Pancreas (tissue), 10 donors: ENCODE results near the gene IQGAP2. TPM values are rescaled to one million over a fixed set of nuclear protein-coding genes. Genes with fewer than 3 reads are reported as not detected.

Experiments
- ATAC-seq, 4 donors: fragments of 200-7000 bp; cut with Tn5 transposase; one replicate each; pipeline versions ENCODE4 v1.8.0 to v1.9.1; 2020; ENCODE audit warnings: mild to moderate bottlenecking in 4 of 4, moderate library complexity in 4 of 4
- DNase-seq, 6 donors: peaks; one replicate each; pipeline ENCODE4 v3.0.0-alpha.2; 2020
- FAIRE-seq: peaks from 2 replicates; lab custom pipeline; 2012; peaks lifted over from hg19 to GRCh38; lab: Jason Lieb, UNC
- H3K27ac ChIP-seq, 4 donors: fragments of 200-600 bp; sonication (generic); 1 replicate in 3 of 4; 2 replicates in 1 of 4; pipeline versions ENCODE4 v1.5.0 to v1.8.0; 2020
- H3K27me3 ChIP-seq, 4 donors: fragments of 200-600 bp; one replicate each; pipeline ENCODE4 v1.8.0; 2021
- H3K36me3 ChIP-seq, 3 donors: fragments of 200-600 bp; sonication (generic) in 1 of 3; one replicate each; pipeline versions ENCODE4 v1.5.0 to v1.8.0; 2020 to 2021
- H3K4me1 ChIP-seq, 3 donors: fragments of 200-600 bp; one replicate each; pipeline ENCODE4 v1.8.0; 2021
- H3K4me3 ChIP-seq, 4 donors: fragments of 200-600 bp; sonication (generic) in 2 of 4; one replicate each; pipeline versions ENCODE4 v1.5.0 to v1.8.0; 2020 to 2021
- H3K9me3 ChIP-seq, 4 donors: fragments of 200-600 bp; one replicate each; pipeline ENCODE4 v1.8.0; 2021
- WGBS, 2 donors: extraction: QIAGEN DNeasy Blood & Tissue Kit; methylation state at CpG; one replicate each; pipeline ENCODE4 v1.1.7; 2013; 5-methylcytosine and 5-hydroxymethylcytosine counted together
- intact Hi-C, 3 donors: fragments of 100-400 bp; cut with DNase I; formaldehyde crosslinking; loops; one replicate each; pipeline versions ENCODE4 v1.11.1 to v1.14.2; 2022
- polyA plus RNA-seq, 2 donors: library from polyadenylated mRNA; stranded (reverse); fragments of 200-250 nt; gene quantifications; one replicate each; pipeline ENCODE4 v1.2.3, GENCODE V29; 2013
- total RNA-seq, 6 donors: library from RNA; stranded (reverse); fragmentation: NEBNext Ultra II Directional in 4 of 6; extraction: Animal tissue kit (Norgen Biotek cat#: 25700) in 4 of 6; gene quantifications; one replicate each; pipeline versions ENCODE4 v1.2.1 to v1.2.4, GENCODE V29; 2021 to 2023
- TF ChIP-seq, protein P1 (sequence below), 4 donors: fragments of 200-600 bp; sonication (generic) in 3 of 4; IDR thresholded peaks; one replicate each; pipeline versions ENCODE4 v1.5.0 to v1.8.0; 2021; ENCODE audit warnings: antibody characterized with exemption in 4 of 4
- donor health status: healthy with polysubstance abuse.
- donor health status: DM: no; HTN: no; CAD: no; lungs with moderate emphysema.
- donor health status: DM: no; HTN: no; CAD: no.
- donor health status: control.
- donor health status: control.
- donor health status: Bipolar disorder and iron deficiency.
- donor health status: DM: yes; HTN: yes; CAD: no.
- donor health status: DM: no; HTN: no; CAD: no.
- donor health status: DM: no; HTN: no; CAD: no.
- donor health status: DM: yes; HTN: yes; CAD: no.

The IQGAP2 gene
- total and polyA plus RNA-seq, 8 donors: 14.4 to 54.0 (median 35.2) TPM

DNA sequence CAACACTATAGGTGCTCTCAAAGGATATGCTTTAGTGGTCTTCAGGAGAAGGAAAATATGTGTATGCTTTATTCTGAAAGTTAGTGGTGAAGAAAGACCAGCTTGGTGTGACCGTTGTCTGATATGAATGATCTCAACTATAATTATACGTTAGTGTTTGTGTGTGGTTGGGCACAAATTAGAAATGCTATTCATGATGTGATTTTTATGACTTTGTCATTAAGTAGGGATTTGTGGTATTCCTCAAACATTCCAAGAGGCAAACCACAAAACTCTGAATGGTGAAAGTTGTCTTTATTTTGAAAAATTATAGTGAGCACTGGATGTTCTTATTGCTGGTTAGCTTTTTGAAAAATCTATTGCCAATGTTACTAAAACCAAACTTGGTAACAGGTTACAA is 306.7 kb downstream of the IQGAP2 start:
- no peaks in the 10 kb centered on the region for H3K9me3 ChIP-seq
- TF ChIP-seq, protein P1, sequence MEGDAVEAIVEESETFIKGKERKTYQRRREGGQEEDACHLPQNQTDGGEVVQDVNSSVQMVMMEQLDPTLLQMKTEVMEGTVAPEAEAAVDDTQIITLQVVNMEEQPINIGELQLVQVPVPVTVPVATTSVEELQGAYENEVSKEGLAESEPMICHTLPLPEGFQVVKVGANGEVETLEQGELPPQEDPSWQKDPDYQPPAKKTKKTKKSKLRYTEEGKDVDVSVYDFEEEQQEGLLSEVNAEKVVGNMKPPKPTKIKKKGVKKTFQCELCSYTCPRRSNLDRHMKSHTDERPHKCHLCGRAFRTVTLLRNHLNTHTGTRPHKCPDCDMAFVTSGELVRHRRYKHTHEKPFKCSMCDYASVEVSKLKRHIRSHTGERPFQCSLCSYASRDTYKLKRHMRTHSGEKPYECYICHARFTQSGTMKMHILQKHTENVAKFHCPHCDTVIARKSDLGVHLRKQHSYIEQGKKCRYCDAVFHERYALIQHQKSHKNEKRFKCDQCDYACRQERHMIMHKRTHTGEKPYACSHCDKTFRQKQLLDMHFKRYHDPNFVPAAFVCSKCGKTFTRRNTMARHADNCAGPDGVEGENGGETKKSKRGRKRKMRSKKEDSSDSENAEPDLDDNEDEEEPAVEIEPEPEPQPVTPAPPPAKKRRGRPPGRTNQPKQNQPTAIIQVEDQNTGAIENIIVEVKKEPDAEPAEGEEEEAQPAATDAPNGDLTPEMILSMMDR (IDR thresholded peaks at IDR 0.05): no peak
- no peaks in the 10 kb centered on the region for H3K4me1 ChIP-seq
- no peak overlapping the region for H3K4me3 ChIP-seq
- DNase-seq (no peak), FAIRE-seq (no peak), ATAC-seq (no peak)
- H3K27me3 ChIP-seq: no peaks in the 10 kb centered on the region
- WGBS, 2 donors: 91% methylated on average over 2 of the region's 2 CpGs
- H3K27ac ChIP-seq: no peak overlapping the region
- H3K36me3 ChIP-seq: no peaks in the 10 kb centered on the region
- intact Hi-C loops: no loop called here

GRCh38 chr5:76710991-76711390 is 307.9 kb downstream of the IQGAP2 start:
- Histone ChIP-seq H3K4me1 (no peaks in the 10 kb centered on the region), H3K27me3 (no peaks in the 10 kb centered on the region), H3K27ac (no peak overlapping the region), H3K9me3 (no peaks in the 10 kb centered on the region), H3K36me3 (no peaks in the 10 kb centered on the region), H3K4me3 (no peak overlapping the region)
- TF ChIP-seq, protein P1 (IDR thresholded peaks at IDR 0.05): no peak
- DNase-seq (no peak), FAIRE-seq (no peak), ATAC-seq (no peak)
- WGBS, 2 donors: 82 to 90% methylated on average over 4 of the region's 4 CpGs
- intact Hi-C loops: no loop called here

- peak overlapping the region in 3 of 4 donors; percentile 47 to 63 (median 61) for H3K4me3 ChIP-seq
- ATAC-seq: peak; percentile 48 to 64 (median 58)
- no peaks in the 10 kb centered on the region for H3K4me1 ChIP-seq
- no peaks in the 10 kb centered on the region for H3K27me3 ChIP-seq
- no peaks in the 10 kb centered on the region for H3K36me3 ChIP-seq
- H3K27ac ChIP-seq: peak overlapping the region in 1 of 4 donors; percentile 6
- peak in 1 of 6 donors; percentile 64 for DNase-seq
- H3K9me3 ChIP-seq: no peaks in the 10 kb centered on the region
- TF ChIP-seq, protein P1 (IDR thresholded peaks at IDR 0.05): no peak
- intact Hi-C loops: no loop called here
- 14 to 15% methylated on average over 46 to 52 of the region's 52 CpGs for WGBS, 2 donors
- FAIRE-seq: no peak
Observed at GRCh38 chr5:76714751-76715485, 311.8 kb downstream of the IQGAP2 start.

- no peak for FAIRE-seq
- 1% methylated on average over 14 of the region's 14 CpGs for WGBS, 2 donors
- intact Hi-C loops: no loop called here
- H3K4me1 ChIP-seq: no peaks in the 10 kb centered on the region
- DNase-seq: no peak
- H3K4me3 ChIP-seq: peak overlapping the region; percentile 47 to 63 (median 55)
- TF ChIP-seq, protein P1 (IDR thresholded peaks at IDR 0.05): no peak
- H3K9me3 ChIP-seq: no peaks in the 10 kb centered on the region
- H3K27ac ChIP-seq: peak overlapping the region in 1 of 4 donors; percentile 6
- H3K27me3 ChIP-seq: no peaks in the 10 kb centered on the region
- ATAC-seq: no peak
- no peaks in the 10 kb centered on the region for H3K36me3 ChIP-seq
Observed at GRCh38 chr5:76715486-76715735, 312.3 kb downstream of the IQGAP2 start.

DNA sequence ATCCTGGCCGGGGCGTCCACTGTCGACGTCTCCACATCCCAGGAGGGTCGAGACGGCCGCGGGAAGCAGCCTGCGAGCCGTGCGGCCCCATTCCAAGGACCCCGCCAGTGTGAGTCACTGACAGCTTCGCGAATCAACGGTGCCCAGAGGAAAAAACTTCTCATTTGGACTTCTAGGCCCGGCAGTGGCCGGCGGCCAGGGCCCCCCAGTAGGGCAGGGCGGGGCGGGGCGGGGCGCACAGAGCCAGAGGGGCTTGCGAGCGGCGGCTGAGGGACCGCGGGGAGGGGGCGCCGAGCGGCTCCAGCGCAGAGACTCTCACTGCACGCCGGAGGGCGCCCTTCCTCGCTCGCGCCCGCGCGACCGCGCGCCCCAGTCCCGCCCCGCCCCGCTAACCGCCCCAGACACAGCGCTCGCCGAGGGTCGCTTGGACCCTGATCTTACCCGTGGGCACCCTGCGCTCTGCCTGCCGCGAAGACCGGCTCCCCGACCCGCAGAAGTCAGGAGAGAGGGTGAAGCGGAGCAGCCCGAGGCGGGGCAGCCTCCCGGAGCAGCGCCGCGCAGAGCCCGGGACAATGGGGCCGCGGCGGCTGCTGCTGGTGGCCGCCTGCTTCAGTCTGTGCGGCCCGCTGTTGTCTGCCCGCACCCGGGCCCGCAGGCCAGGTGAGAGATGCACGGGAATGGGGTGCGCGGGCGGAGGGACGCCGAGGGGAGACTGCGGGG is 312.8 kb downstream of the IQGAP2 start, which contains the start of gene F2R:
TSS of gene F2R (plus strand) at position 391 of the 720 bp plus-strand sequence. CDS start at position 573, 182 bp downstream.
- H3K9me3 ChIP-seq: no peaks in the 10 kb centered on the region
- H3K36me3 ChIP-seq: no peaks in the 10 kb centered on the region
- TF ChIP-seq, protein P1 (IDR thresholded peaks at IDR 0.05): peak in 3 of 4 donors; percentile 13 to 31 (median 22)
- intact Hi-C loops: no loop called here
- H3K4me1 ChIP-seq: no peaks in the 10 kb centered on the region
- no peaks in the 10 kb centered on the region for H3K27me3 ChIP-seq
- 0 to 1% methylated on average over 67 to 82 of the region's 82 CpGs for WGBS, 2 donors
- H3K4me3 ChIP-seq: peak within 1 kb of the TSS; percentile 47 to 63 (median 55)
- FAIRE-seq (no peak), ATAC-seq (peak; percentile 81 to 91 (median 87)), DNase-seq (peak in 5 of 6 donors; percentile 7 to 79 (median 29))
- H3K27ac ChIP-seq: peak within 1 kb of the TSS in 2 of 4 donors; percentile 6 to 50
